Neural cell (in vitro differentiated cells): Measurements from ENCODE around the gene TMEM121B. TPM values are rescaled to one million over a fixed set of nuclear protein-coding genes. Genes with fewer than 3 reads are reported as not detected.
"Not testable (repeated sequence)": the region's sequence is repeated elsewhere in the genome, so short reads cannot be mapped to it uniquely, and the experiment has no call there.

Experiments
- H2AFZ ChIP-seq: fragments of 200-600, 300-800 bp; sonication (generic), shearing (Covaris generic); 2 replicates; pipeline ENCODE4 v1.6.0; 2014; ENCODE audit warnings: low read depth, mild to moderate bottlenecking, antibody characterized with exemption, low read length, moderate library complexity
- H3F3A ChIP-seq: fragments of 200-600 bp; shearing (Covaris generic); 2 replicates; pipeline ENCODE4 v1.6.1; 2016; ENCODE audit warnings: mild to moderate bottlenecking, moderate library complexity, mixed read lengths, antibody characterized with exemption, low read length; ENCODE audit not compliant: insufficient read depth, poor library complexity, severe bottlenecking
- H3K27ac ChIP-seq: fragments of 200-600, 300-800 bp; sonication (generic), shearing (Covaris generic); 2 replicates; pipeline ENCODE4 v1.5.1; 2014; ENCODE audit warnings: mild to moderate bottlenecking, low read length, moderate library complexity
- H3K27me3 ChIP-seq: fragments of 300-800, 200-600 bp; sonication (generic), shearing (Covaris generic); 2 replicates; pipeline ENCODE4 v1.6.0; 2014; ENCODE audit warnings: mild to moderate bottlenecking, low read depth, low read length, moderate library complexity; ENCODE audit not compliant: insufficient read depth
- H3K36me3 ChIP-seq: fragments of 300-800, 200-600 bp; sonication (generic), shearing (Covaris generic); 2 replicates; pipeline ENCODE4 v1.5.1; 2014; ENCODE audit warnings: mild to moderate bottlenecking, antibody characterized with exemption, low read length, moderate library complexity; ENCODE audit not compliant: insufficient read depth
- H3K4me2 ChIP-seq: fragments of 300-800, 200-600 bp; sonication (generic), shearing (Covaris generic); 2 replicates; pipeline ENCODE4 v1.6.0; 2014; ENCODE audit warnings: mild to moderate bottlenecking, low read length
- H3K4me3 ChIP-seq: fragments of 300-800, 200-600 bp; sonication (generic), shearing (Covaris generic); 2 replicates; pipeline ENCODE4 v1.5.1; 2014; ENCODE audit warnings: mild to moderate bottlenecking, low read length, moderate library complexity
- H3K79me2 ChIP-seq: fragments of 200-600 bp; shearing (Covaris generic); replicated peaks from 2 replicates; pipeline ENCODE4 v1.6.0; 2014; ENCODE audit warnings: mild to moderate bottlenecking, low read length, moderate library complexity; ENCODE audit not compliant: insufficient read depth
- H3K9ac ChIP-seq: fragments of 300-800, 200-600 bp; sonication (generic), shearing (Covaris generic); 2 replicates; pipeline ENCODE4 v1.6.1; 2016; ENCODE audit warnings: mild to moderate bottlenecking, low read length, mixed read lengths
- H3K9me2 ChIP-seq: fragments of 200-600 bp; shearing (Covaris generic); 2 replicates; pipeline ENCODE4 v1.6.1; 2016; ENCODE audit warnings: mild to moderate bottlenecking, low read length, mixed read lengths; ENCODE audit not compliant: insufficient read depth
- H3K9me3 ChIP-seq: fragments of 200-600, 300-800 bp; sonication (generic), shearing (Covaris generic); 2 replicates; pipeline ENCODE4 v1.6.1; 2016; ENCODE audit warnings: mild to moderate bottlenecking, mixed run types, low read length, moderate library complexity, mixed read lengths
- H4K20me1 ChIP-seq: fragments of 200-600 bp; shearing (Covaris generic); 2 replicates; pipeline ENCODE4 v1.6.1; 2016; ENCODE audit warnings: mild to moderate bottlenecking, mixed run types; ENCODE audit not compliant: insufficient read depth
- EP300 ChIP-seq: fragments of 450-650 bp; conservative IDR thresholded peaks from 2 replicates; pipeline ENCODE4 v1.6.1; 2014; ENCODE audit warnings: antibody characterized with exemption, mild to moderate bottlenecking, moderate library complexity; ENCODE audit not compliant: poor library complexity, severe bottlenecking
- EZH2 ChIP-seq: fragments of 200-600, 300-800 bp; shearing (Covaris generic), sonication (generic); IDR thresholded peaks from 2 replicates; pipeline ENCODE4 v1.6.1; 2014; ENCODE audit warnings: antibody characterized with exemption, low read length, borderline replicate concordance, mild to moderate bottlenecking; ENCODE audit not compliant: insufficient read depth, poor library complexity, severe bottlenecking
- MXI1 ChIP-seq: fragments of 450-650 bp; conservative IDR thresholded peaks from 2 replicates; pipeline ENCODE4 v1.6.1; 2014; ENCODE audit warnings: antibody characterized with exemption, mild to moderate bottlenecking; ENCODE audit not compliant: poor library complexity, severe bottlenecking
- POLR2AphosphoS5 ChIP-seq: IDR thresholded peaks from 2 replicates; pipeline ENCODE4 v1.6.1; 2012
- RAD21 ChIP-seq: fragments of 450-650 bp; conservative IDR thresholded peaks from 2 replicates; pipeline ENCODE4 v1.6.1; 2014; ENCODE audit warnings: antibody characterized with exemption, mild to moderate bottlenecking, moderate library complexity
- REST ChIP-seq: IDR thresholded peaks from 2 replicates; pipeline ENCODE4 v1.6.1; 2012; ENCODE audit warnings: borderline replicate concordance
- SMC3 ChIP-seq: fragments of 450-650 bp; conservative IDR thresholded peaks from 2 replicates; pipeline ENCODE4 v1.6.1; 2014; ENCODE audit warnings: antibody characterized with exemption, mild to moderate bottlenecking, moderate library complexity; ENCODE audit not compliant: poor library complexity
- TAF1 ChIP-seq: IDR thresholded peaks from 2 replicates; pipeline ENCODE4 v1.6.1; 2012; ENCODE audit warnings: low read depth
- polyA plus RNA-seq: library from polyadenylated mRNA; depleted of rRNA; stranded (reverse); fragments of >200 nt; gene quantifications from 2 replicates; pipeline ENCODE4 v1.2.3, GENCODE V29; 2014
- TF ChIP-seq, protein P1 (sequence below): fragments of 450-650 bp; IDR thresholded peaks from 2 replicates; pipeline ENCODE4 v1.5.1; 2014; ENCODE audit warnings: antibody characterized with exemption, mild to moderate bottlenecking, moderate library complexity; ENCODE audit not compliant: poor library complexity, severe bottlenecking

The TMEM121B gene
- polyA plus RNA-seq, 1 donor from 2014 or later, result 15.8 TPM

- Histone ChIP-seq H3K4me3 (no peak overlapping the region), H3K4me2 (no peak overlapping the region), H4K20me1 (no peaks in the 10 kb centered on the region), H3K36me3 (no peaks in the 10 kb centered on the region), H3K27me3 (no peaks in the 10 kb centered on the region), H3F3A (no peaks in the 10 kb centered on the region), H2AFZ (no peak overlapping the region), H3K9me3 (no peaks in the 10 kb centered on the region), H3K9ac (no peak overlapping the region), H3K9me2 (no peaks in the 10 kb centered on the region), H3K79me2 (peaks cover 10% of the 10 kb centered on the region), H3K27ac (no peak overlapping the region)
- TF ChIP-seq TAF1, result no peak
- TF ChIP-seq, protein P1, sequence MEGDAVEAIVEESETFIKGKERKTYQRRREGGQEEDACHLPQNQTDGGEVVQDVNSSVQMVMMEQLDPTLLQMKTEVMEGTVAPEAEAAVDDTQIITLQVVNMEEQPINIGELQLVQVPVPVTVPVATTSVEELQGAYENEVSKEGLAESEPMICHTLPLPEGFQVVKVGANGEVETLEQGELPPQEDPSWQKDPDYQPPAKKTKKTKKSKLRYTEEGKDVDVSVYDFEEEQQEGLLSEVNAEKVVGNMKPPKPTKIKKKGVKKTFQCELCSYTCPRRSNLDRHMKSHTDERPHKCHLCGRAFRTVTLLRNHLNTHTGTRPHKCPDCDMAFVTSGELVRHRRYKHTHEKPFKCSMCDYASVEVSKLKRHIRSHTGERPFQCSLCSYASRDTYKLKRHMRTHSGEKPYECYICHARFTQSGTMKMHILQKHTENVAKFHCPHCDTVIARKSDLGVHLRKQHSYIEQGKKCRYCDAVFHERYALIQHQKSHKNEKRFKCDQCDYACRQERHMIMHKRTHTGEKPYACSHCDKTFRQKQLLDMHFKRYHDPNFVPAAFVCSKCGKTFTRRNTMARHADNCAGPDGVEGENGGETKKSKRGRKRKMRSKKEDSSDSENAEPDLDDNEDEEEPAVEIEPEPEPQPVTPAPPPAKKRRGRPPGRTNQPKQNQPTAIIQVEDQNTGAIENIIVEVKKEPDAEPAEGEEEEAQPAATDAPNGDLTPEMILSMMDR, result no peak
- TF ChIP-seq SMC3, result no peak
- TF ChIP-seq REST, result no peak
- TF ChIP-seq POLR2AphosphoS5, result no peak
- no peak for TF ChIP-seq EP300
- TF ChIP-seq MXI1, result no peak
- no peak for TF ChIP-seq EZH2
- no peak for TF ChIP-seq RAD21
Measured at GRCh38 chr22:17152340-17152739, 31.2 kb upstream of the TMEM121B start.

DNA sequence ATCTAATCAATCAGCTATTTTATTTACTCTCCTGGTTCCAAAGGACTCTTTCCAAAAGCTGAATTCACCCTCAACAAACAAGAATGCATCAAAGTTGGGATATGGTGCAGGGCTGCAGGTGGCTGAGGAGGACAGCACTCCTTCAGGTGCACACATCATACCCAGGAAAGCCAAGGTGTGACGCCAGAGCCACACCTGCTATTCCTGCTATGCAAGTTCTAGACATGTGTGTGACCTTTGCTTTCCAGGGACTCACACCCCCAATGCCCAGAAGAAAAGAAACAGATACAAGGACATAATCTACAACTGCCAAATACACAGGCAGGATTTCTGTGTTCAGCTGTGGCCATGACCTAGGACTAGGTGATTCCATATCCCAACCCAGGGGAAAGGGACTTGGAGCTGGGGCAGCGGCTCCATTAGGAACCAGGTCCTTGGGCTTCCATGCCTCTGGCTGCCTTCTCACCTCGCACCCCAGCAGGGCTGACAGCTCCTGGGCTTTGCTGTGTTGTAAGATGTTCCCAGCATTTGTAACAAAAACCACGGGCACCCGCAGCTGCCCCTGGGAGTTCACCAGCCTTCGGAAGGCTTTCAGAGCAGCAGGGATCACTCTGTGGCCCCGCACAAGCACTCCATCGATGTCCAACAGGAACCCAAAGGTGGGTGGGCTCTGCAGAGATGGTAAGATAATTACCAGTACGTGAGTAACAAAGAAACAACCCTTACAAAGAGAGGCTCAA lies 28.1 kb upstream of the TMEM121B start:
- Histone ChIP-seq H3K4me3 (no peak overlapping the region), H3K9ac (no peak overlapping the region), H3K36me3 (no peaks in the 10 kb centered on the region), H2AFZ (no peak overlapping the region), H3F3A (no peaks in the 10 kb centered on the region), H4K20me1 (no peaks in the 10 kb centered on the region), H3K4me2 (no peak overlapping the region), H3K9me2 (no peaks in the 10 kb centered on the region), H3K27me3 (no peaks in the 10 kb centered on the region), H3K79me2 (no peaks in the 10 kb centered on the region), H3K9me3 (no peaks in the 10 kb centered on the region), H3K27ac (no peak overlapping the region)
- TF ChIP-seq MXI1 (no peak), EP300 (no peak), TAF1 (no peak)

DNA sequence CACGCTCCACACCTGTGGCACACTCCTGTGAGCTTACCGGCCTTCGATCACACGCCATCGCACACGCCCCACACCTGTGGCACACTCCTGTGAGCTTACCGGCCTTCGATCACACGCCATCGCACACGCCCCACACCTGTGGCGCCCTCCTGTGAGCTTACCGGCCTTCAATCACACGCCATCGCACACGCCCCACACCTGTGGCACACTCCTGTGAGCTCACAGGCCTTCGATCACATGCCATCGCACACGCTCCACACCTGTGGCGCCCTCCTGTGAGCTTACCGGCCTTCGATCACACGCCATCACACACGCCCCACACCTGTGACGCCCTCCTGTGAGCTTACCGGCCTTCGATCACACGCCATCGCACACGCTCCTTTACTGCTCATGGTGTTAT lies 26.3 kb upstream of the TMEM121B start:
- H3K9ac ChIP-seq, H2AFZ ChIP-seq, H3K4me3 ChIP-seq, H3K79me2 ChIP-seq, H3K27ac ChIP-seq, H3K9me2 ChIP-seq, H3K9me3 ChIP-seq, H3F3A ChIP-seq, H3K27me3 ChIP-seq, H3K36me3 ChIP-seq, H4K20me1 ChIP-seq, H3K4me2 ChIP-seq: not testable (repeated sequence)
